Motor neuron (in vitro differentiated cells): ENCODE data around the gene SNX33. TPM values are rescaled to one million over a fixed set of nuclear protein-coding genes. Genes with fewer than 3 reads are reported as not detected.
"Not testable (repeated sequence)": the region's sequence is repeated elsewhere in the genome, so short reads cannot be mapped to it uniquely, and the experiment has no call there.

Experiments
- ATAC-seq, 8 experiments: fragments of 200-7000 bp; cut with Tn5 transposase; replicated peaks in 6 of 8; 2 replicates each; pipeline ENCODE4 v1.8.0; 2021; ENCODE audit warnings: mild to moderate bottlenecking in 8 of 8, moderate library complexity in 8 of 8
- H3K27ac ChIP-seq, 2 donors: fragments of 250-450 bp; sonication (Bioruptor Pico); 2 replicates each; pipeline ENCODE4 v1.9.0; 2021; ENCODE audit warnings: antibody characterized with exemption in 2 of 2, mild to moderate bottlenecking in 2 of 2, moderate library complexity in 1 of 2
- H3K4me1 ChIP-seq, 2 donors: fragments of 250-450 bp; sonication (Bioruptor Pico); replicated peaks in 1 of 2; 2 replicates each; pipeline ENCODE4 v1.6.1; 2021; ENCODE audit warnings: antibody characterized with exemption in 2 of 2, mild to moderate bottlenecking in 2 of 2, moderate library complexity in 1 of 2
- H3K4me3 ChIP-seq, 5 donors: fragments of 250-450 bp; sonication (Bioruptor Pico); 2 replicates each; pipeline ENCODE4 v1.9.0; 2021; ENCODE audit warnings: antibody characterized with exemption in 5 of 5, mild to moderate bottlenecking in 5 of 5, moderate library complexity in 4 of 5
- WGBS, 10 experiments: fragments of 450-650 bp; shearing (Covaris generic); methylation state at CpG; one replicate each; pipeline ENCODE4 v1.0.0; 2022; 5-methylcytosine and 5-hydroxymethylcytosine counted together
- in situ Hi-C, 9 experiments: fragments of 400-800 bp; cut with MboI; loops; one replicate each; pipeline ENCODE4 v1.15.0; 2021; ENCODE audit warnings: low sequenced_read_pairs in 9 of 9, low pct_unique_long_range_greater_than_20kb in 2 of 9; ENCODE audit not compliant: unreplicated experiment in 9 of 9
- total RNA-seq, 8 experiments: library from RNA; unstranded; fragments of 300-600 nt; gene quantifications; 2 replicates each; pipeline versions ENCODE4 v1.2.3 to v1.2.4, GENCODE V29; 2022

Gene SNX33
- total RNA-seq, 8 experiments from 2014 or later: 2.2 to 14.4 (median 5.2) TPM

DNA sequence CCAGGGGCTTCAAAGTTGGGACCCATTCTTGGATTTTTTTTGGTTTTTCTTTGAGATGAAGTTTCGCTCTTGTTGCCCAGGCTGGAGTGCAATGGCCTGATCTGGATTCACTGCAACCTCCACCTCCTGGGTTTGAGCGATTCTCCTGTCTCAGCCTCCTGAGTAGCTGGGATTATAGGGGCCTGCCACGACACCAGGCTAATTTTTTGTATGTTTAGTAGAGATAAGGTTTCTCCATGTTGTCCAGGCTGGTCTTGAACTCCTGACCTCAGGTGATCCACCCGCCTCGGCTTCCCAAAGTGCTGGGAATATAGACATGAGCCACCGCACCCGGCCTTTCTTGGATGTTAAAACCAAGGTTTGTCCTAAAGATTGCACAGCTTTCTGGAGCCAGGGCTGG lies 13.8 kb upstream of the SNX33 start:
- WGBS, 10 experiments: 65 to 100% (median 84%) methylated on average over 1 to 6 of the region's 7 CpGs; no CpG with 5 or more reads in 2 of the 10 experiments
- H3K27ac ChIP-seq, in situ Hi-C loops, H3K4me1 ChIP-seq, H3K4me3 ChIP-seq, ATAC-seq: not testable (repeated sequence)

DNA sequence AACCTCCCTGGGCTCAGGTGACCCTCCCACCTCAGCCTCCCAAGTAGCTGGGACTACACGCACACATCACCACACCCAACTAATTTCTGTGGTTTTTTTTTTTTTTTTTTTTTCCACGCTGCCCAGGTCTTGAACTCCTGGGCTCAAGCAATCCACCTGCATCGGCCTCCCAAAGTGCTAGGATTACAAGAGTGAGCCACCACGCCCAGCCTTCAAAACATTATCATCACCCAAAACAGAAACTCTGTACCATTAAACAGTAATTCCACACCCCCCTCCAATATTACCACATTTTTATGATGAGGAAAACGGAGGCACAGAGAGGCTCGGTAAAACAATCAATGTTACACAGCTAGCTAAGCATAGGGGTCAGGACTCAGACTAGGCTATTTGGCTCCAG lies 11.7 kb upstream of the SNX33 start:
- H3K4me1 ChIP-seq: peaks cover 7 to 11% of the 10 kb centered on the region in 2 donors
- 88 to 100% (median 95%) methylated on average over 2 to 4 of the region's 6 CpGs; no CpG with 5 or more reads in 2 of the 10 experiments for WGBS, 10 experiments
- in situ Hi-C loops: no loop called here
- H3K27ac ChIP-seq: no peak overlapping the region
- no peak overlapping the region for H3K4me3 ChIP-seq
- ATAC-seq: no peak

DNA sequence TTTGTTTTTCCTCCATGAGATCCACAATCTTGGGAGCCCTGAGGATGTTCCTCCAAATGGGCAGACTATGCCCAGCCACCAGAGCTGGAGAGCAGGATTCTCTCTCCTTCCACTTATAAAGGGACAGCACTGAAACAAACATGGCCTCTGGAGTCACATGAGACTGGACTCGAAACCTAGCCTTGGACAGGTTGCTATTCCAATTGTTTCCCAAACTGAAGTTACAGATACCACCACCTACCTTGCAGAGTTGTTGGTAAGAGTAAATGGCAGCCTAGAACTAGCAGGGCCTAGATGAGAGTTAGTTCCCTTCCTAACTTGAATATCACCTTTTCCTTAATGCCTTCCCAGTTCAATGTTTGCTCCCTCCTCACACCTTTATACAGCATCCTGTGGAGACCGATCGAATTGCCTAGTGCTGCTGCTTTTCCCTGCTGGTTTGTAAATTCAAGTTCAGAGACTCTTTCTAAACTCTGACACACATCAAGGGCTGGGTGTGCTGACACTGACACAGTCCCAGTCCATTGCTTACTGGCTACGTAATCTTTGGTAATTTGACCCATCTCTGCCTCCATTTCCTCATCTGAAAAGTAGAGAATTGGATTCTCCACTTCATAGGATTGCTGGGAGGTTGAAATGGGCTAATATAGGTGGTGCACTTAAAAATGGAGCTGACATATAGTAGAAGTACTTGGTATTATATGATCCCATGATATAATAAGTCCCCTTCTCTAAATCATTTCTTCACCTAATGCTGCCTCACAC lies 10.3 kb upstream of the SNX33 start:
- WGBS, 10 experiments: 38 to 100% (median 82%) methylated on average over 1 to 3 of the region's 4 CpGs; no CpG with 5 or more reads in 3 of the 10 experiments

DNA sequence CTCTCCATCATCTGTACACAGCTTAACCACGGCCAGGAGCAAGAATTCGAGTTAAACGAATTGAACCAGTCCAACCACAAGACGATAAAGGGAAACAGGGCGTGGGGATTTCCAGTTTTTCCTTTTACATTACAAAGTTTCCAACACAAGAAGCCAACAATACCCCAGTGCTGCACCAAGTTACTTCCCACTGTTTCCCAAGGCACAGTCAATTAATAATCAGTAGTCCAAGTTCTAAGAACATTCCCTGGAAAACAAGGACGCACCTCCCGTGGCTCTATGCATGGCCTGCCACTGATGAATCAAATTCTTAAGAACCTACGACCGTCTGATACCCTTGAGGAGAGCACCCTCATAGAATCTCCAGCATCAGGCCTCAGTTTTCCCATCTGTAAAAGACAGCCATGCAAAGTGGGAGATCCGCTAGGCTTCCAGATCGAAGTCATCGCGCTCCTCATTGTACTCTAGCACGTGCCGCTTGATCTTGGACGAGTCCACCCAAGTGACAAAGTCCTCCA lies 8.5 kb upstream of the SNX33 start:
- in situ Hi-C loops: no loop called here
- ATAC-seq: no peak
- Histone ChIP-seq H3K4me3 (peak overlapping the region; percentile 51 to 82 (median 70)), H3K4me1 (peaks cover 7 to 12% of the 10 kb centered on the region in 2 donors), H3K27ac (peak overlapping the region; percentile 76 to 91)
- 0 to 2% (median 0%) methylated on average over 2 to 16 of the region's 16 CpGs for whole genome bisulfite sequencing, 10 experiments

More for the DNA sequence above, 10.3 kb upstream of the SNX33 start:
- in situ Hi-C loops: no loop called here
- Histone ChIP-seq H3K4me3 (no peak overlapping the region), H3K4me1 (peaks cover 7 to 12% of the 10 kb centered on the region in 2 donors), H3K27ac (no peak overlapping the region)
- ATAC-seq: no peak

DNA sequence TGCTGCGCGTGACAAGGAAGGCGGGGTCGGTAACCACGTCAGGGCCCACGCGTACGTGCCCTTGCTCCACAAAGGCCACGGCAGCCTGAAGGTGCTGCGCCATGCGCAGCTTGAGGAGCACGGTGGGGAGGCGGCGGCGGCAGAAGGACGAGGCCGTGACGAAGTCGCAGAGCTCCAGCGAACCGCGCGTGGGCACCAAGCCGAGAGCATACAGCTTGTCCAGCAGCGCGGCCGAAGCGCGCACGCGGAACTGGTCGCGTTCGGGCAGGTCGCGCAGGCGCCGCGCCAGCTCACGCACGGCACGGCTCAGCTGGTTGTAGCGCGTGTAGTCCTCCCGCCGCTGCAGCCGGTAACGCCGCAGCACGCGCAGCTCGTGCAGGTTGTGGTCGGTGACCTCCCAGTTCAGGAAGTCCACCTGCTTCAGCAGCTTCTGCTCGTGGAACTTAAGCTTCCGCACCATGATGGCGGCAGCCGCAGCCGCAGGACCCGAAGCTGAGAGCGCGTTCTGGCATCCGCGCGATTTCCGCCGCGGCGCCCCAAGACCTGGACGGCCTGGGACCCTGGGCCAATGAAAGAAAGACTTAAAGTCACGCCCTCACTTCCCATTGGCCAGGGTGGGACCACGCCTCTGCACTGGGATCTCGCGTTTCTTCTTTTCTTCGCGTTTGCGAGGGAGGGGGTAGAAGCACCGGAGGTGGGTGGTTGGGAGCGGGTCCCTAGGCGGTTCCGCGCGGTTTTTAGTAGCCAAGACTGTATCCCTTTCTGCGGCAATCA lies 7.8 kb upstream of the SNX33 start, which contains the start of gene IMP3:
TSS of gene IMP3 (minus strand) at position 516 of the 774 bp plus-strand sequence. CDS start at position 460, 56 bp downstream.
- Histone ChIP-seq H3K27ac (peak within 1 kb of the TSS; percentile 76 to 91), H3K4me3 (peak within 1 kb of the TSS; percentile 51 to 82 (median 70)), H3K4me1 (peaks cover 7 to 12% of the 10 kb centered on the region in 2 donors)
- WGBS, 10 experiments: 0% methylated on average over 3 to 10 of the region's 83 CpGs; no CpG with 5 or more reads in 7 of the 10 experiments
- peak; percentile 85 to 96 (median 95) for ATAC-seq
- in situ Hi-C loops: no loop called here

DNA sequence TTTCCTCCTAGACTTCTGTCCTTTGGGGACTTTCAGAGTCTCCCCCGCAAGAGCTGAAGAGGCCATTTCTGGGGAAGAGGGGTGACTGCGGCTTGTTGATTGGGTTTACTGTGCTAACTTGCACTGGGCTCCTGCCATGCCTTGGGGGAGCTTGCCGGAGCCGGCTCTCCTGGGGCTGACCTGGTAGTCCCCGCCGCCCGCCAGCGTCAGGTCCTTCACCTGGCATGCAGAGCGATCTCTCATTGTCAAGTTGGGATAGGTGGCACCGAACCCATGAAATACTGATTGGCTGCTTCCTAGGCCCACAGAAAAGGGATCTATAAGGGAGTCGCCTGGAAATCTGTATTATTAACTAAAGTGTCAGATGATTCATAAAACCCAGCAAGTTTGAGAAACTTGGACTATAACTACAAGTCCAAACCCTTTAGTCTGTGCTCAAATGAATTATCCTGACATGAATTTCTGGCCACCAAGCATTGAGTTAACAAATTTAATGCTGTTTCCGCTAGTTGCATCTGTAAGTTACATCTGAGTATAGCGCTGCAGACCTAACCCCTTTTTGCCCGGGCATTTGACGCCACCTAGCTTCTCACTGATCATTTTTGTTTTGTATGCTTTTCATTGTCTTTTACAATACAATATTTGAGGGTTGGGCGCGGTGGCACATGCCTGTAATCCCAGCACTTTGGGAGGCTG lies 7.1 kb upstream of the SNX33 start:
- H3K4me1 ChIP-seq: peaks cover 7 to 12% of the 10 kb centered on the region in 2 donors
- ATAC-seq: peak; percentile 24 to 58 (median 50)
- in situ Hi-C loops: no loop called here
- peak overlapping the region; percentile 62 to 65 for H3K27ac ChIP-seq
- 0 to 26% (median 3%) methylated on average over 1 to 13 of the region's 17 CpGs; no CpG with 5 or more reads in 1 of the 10 experiments for WGBS, 10 experiments
- peak overlapping the region; percentile 51 to 82 (median 70) for H3K4me3 ChIP-seq

DNA sequence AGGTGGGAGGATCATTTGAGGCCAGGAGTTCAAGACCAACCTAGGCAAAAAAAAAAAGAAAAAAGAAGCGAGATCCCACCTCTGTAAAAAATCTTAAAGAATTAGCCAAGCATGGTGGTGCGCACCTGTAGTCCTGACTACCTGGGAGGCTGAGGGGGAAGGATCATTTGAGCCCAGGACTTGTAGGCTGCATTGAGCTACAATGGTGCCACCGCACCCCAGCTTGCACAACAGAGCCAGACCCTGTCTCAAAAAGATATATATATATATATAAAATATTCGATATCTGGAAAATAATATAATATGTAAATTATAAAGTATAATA lies 6.6 kb upstream of the SNX33 start:
- no peak for ATAC-seq
- peak overlapping the region in 4 of 5 donors; percentile 59 to 82 (median 76) for H3K4me3 ChIP-seq
- in situ Hi-C loops: no loop called here
- no peak overlapping the region for H3K27ac ChIP-seq
- H3K4me1 ChIP-seq: peaks cover 7 to 12% of the 10 kb centered on the region in 2 donors
- WGBS, 10 experiments: 55 to 100% (median 72%) methylated on average over 1 to 4 of the region's 4 CpGs; no CpG with 5 or more reads in 2 of the 10 experiments

DNA sequence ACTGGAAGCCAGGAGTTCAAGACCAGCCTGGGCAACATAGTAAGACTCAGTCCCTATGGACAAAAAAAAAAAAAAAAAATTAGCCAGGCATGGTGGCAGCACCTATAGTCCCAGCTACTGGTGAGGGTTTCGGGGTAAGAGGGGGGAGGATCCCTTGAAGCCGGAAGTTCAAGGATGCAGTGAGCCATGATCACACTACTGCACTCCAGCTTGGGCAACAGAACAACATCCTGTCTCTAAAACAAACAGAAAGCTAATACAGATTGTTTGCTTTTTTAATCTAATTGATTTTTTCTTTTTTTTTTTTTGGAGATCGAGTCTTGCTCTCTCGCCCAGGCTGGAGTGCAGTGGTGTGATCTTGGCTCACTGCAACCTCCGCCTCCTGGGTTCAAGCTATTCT lies 6.1 kb upstream of the SNX33 start:
- 78 to 100% (median 100%) methylated on average over 1 to 4 of the region's 5 CpGs; no CpG with 5 or more reads in 3 of the 10 experiments for WGBS, 10 experiments
- in situ Hi-C loops: no loop called here

DNA sequence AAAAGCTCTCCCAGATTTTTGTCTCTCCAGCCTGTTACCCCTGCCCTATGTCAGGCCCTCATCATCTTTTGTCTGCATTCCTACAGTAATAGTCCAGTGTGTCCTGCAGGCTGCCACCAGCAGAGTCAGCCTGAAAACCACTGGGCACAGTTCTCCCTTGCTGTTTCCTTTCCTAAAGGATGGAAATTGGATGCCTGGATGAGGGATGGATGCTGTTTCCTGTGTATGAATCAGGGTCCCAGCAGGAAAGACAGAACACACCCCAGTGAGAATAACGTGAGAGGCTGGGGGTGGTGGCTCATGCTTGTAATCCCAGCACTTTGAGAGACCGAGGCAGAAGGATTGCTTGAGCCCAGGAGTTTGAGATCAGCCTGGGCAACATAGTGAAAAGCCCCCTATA lies 3.3 kb upstream of the SNX33 start:
- no peak overlapping the region for H3K27ac ChIP-seq
- H3K4me1 ChIP-seq: peaks cover 9% of the 10 kb centered on the region in 2 donors
- H3K4me3 ChIP-seq: no peak overlapping the region
- in situ Hi-C loops: no loop called here
- 0 to 89% (median 67%) methylated on average over 1 to 2 of the region's 2 CpGs; no CpG with 5 or more reads in 3 of the 10 experiments for WGBS, 10 experiments
- ATAC-seq: no peak

More for the DNA sequence above, 6.1 kb upstream of the SNX33 start:
- no peak overlapping the region for H3K27ac ChIP-seq
- peaks cover 7 to 12% of the 10 kb centered on the region in 2 donors for H3K4me1 ChIP-seq
- H3K4me3 ChIP-seq: no peak overlapping the region
- ATAC-seq: no peak

DNA sequence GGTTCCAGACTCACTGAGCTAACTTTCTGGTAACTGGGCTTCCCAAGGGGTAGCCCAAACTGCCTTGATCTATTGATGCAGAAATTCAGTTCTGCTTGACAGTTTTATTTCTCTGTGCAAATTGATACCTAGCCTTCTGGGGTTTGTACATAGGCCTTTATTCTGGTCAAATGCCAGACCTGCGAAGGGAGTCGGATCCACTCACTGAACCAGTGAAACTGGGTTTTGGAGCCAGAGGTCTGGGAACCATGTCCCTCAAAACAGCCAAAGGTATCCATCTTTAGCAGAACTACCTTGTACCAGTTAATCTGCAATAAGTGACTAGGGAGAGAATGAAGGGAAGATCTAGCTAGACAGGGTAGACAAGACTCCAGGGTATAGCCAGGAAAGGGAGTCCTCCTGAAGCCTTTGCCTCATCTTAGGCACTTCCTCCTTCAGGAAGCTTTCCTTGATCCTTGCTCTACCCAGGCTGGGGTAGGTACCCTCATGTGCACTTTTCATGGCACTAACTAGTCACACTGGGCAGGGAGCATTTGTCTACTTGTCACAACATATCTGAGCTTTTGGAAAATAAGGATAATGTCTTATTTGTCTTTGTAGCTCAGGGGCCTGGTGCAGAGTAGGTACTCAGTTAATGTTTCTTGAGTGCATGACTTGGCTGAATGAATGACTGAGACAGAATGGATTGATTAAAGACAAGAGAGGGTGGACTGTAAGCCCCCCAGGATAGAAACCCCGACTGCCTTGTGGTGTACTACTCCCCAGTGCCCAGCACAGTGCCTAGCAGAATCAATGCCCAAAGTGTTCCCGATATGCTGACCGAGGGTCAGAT lies 1.4 kb upstream of the SNX33 start:
- Histone ChIP-seq H3K4me3 (peak overlapping the region; percentile 53 to 91 (median 76)), H3K27ac (no peak overlapping the region), H3K4me1 (peaks cover 5 to 16% of the 10 kb centered on the region in 2 donors)
- 0 to 100% (median 56%) methylated on average over 1 to 4 of the region's 5 CpGs; no CpG with 5 or more reads in 2 of the 10 experiments for WGBS, 10 experiments
- in situ Hi-C loops: no loop called here
- no peak for ATAC-seq

DNA sequence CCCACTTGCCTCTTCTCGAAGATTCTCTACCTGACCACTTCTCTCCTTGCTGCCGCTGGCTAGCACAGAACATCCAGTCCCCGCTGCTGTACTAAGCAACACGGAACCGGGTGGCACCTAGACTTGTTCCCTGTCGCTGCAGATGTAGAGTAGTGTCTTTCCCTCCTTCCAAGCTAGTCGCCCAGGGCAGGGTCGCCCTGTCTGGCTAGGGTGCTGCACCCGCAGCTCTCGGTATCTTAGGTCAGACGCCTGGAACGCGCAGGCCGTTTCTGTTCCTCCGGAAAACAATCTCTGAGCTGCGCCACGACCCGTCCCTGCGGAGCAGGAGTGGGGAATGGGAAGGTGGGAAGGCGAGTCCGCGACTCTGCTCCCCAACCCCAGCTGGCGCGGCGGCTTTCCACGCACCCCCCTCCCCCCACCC lies 758 bp upstream of the SNX33 start:
- in situ Hi-C loops: no loop called here
- H3K4me3 ChIP-seq: peak overlapping the region; percentile 53 to 91 (median 76)
- peak; percentile 6 to 49 (median 32) for ATAC-seq
- 0% methylated on average over 1 to 2 of the region's 26 CpGs; no CpG with 5 or more reads in 6 of the 10 experiments for WGBS, 10 experiments
- peak overlapping the region in 1 of 2 donors; percentile 80 for H3K27ac ChIP-seq
- H3K4me1 ChIP-seq: peaks cover 7 to 22% of the 10 kb centered on the region in 2 donors
